Fibroblast of skin of left quadriceps (primary cell): Measurements from ENCODE around the gene MRPL27.
"Not testable (repeated sequence)": the region's sequence is repeated elsewhere in the genome, so short reads cannot be mapped to it uniquely, and the experiment has no call there.

Source experiments
- DNase-seq, 2 experiments: peaks; one replicate each; pipeline ENCODE4 v3.0.0-alpha.2; 2013; ENCODE audit warnings: low read depth in 2 of 2

MRPL27 gene

DNA sequence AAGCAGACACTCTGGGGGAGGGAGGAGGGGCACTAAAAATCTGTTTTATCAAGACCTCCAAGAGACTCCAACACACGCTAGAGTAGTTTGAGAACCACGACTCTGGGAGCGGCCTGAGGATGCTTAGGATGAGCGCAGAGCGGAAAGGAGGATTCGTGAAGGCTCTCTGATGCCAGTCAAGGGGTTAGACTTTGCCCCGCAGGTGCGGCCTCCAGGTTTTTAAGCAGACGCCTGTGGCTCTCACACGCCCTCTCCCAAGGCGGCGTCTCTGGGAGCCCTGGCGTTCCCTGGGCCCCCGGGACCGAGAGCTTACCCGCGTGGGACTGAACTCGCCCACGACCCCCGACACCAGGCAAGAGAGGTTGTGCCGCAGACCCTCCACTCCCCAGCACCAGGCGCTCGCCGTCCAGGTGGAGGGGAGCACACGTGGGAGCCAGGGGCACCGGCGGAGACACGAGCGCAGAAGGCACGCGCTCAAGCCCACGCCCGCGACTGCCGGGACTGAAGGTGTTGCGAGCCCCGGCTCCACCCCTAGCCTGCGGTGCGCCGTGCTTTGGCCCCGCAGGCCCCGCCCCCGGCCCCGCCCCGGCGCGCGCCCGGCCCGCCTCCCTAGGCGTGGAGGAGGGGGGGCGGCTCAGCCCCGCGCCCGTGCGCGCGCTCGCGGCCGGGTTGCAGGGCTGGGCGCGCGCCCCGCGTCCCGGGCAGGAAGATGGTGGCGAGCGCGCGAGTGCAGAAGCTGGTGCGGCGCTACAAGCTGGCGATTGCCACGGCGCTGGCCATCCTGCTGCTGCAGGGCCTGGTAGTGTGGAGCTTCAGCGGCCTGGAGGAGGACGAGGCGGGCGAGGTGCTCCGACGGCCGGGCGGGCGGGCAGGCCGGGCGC, 27.3 kb downstream of the MRPL27 start, which contains the start of gene XYLT2:
XYLT2 (plus strand) TSS at position 695 of the 881 bp plus-strand sequence; CDS start at position 710, 15 bp downstream.
- peak; percentile 70 for DNase-seq

DNA sequence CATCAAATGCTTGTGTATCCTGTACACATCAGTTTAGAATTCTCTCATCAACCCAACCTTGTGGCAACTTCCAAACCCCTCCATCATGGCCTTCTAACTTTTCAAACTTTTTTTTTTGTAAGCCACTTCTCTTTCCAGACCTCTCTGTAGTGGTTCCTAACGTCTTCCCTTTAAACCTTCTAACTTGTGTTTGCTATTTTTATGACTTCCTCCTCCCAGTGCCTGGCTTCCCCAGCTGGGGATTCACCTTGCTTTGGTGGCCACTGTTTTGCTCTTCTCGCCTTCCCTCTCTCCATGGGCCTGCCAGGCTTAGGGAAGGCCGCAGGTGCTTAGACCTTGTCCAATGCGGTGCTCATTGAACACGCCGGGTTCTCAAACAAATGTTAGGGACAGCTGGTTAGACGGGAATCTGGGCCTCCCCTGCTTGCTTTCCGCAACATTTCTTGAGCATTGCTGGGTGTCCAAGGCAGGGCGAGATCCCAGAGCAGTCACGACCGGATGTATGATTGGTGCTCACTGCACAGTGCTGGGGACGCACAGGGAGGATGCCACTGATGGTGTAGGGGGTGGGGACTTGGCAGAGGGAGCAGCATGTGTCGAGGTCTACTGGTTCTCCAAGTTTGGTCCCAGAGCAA, 28.1 kb downstream of the MRPL27 start:
- DNase-seq, result no peak

GRCh38 chr17:50339381-50339780, 33.6 kb downstream of the MRPL27 start:
- no peak for DNase-seq

DNA sequence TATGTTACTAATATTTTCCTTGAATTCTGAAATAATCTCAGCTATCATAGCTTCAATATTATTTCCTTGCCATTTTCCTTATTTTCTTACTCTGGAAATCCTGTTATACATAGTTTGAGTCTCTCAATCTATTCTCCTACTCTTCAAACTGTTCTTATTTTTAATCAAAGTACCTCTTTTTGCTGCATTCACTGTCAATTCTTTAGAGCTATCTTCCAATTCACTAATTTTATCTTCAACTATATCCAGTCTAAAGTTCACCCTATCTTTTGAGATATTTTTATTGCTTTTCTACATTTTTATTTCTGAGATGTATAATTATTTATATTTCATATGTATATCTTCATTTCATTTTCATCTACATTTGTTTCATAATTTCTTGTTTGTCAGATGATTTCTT, 34.3 kb downstream of the MRPL27 start:
- DNase-seq, result no peak

- no peak for DNase-seq
Observed at GRCh38 chr17:50337956-50338355, 35.0 kb downstream of the MRPL27 start.

DNA sequence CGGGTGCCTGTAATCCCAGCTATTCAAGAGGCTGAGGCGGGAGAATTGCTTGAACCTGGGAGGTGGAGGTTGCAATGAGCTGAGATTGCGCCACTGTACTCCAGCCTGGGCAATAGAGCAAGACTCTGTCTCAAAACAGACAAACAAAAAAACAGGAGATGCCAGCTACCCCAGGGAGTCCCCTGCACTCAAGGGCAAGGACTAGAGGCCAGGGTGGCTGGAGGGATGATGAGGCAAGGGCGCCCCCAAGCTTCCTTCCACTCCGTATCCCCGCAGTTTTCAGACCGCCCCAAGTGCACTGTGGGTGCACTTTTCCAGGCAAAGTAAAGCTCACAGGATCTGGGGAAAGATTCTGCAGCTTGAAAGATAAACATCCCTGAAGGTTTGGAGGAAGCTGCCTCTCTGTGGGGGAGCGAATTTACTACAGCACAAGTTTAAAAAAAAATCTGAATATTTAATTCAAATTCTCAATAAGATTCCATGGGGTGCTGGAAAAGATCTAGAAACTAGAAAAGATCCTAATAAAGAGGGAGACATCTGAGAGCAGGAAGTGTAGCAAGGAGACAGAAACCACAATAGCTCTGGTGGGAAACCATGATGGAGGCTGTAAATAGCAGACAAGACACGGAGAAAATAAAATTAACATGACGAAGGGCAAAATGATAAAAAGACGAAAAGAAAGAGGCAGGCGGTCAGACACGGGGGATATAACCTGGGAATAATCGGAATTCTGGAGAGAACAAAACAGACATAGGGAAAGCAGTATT, 39.5 kb downstream of the MRPL27 start:
- not testable (repeated sequence) for DNase-seq

GRCh38 chr17:50332196-50332595, 40.8 kb downstream of the MRPL27 start:
- no peak for DNase-seq

GRCh38 chr17:50331085-50331791, 41.7 kb downstream of the MRPL27 start:
- DNase-seq, result peak; percentile 32 to 38

- no peak for DNase-seq
Observed at GRCh38 chr17:50330151-50330775, 42.7 kb downstream of the MRPL27 start.

GRCh38 chr17:50329716-50330115, 43.3 kb downstream of the MRPL27 start:
- no peak for DNase-seq

DNA sequence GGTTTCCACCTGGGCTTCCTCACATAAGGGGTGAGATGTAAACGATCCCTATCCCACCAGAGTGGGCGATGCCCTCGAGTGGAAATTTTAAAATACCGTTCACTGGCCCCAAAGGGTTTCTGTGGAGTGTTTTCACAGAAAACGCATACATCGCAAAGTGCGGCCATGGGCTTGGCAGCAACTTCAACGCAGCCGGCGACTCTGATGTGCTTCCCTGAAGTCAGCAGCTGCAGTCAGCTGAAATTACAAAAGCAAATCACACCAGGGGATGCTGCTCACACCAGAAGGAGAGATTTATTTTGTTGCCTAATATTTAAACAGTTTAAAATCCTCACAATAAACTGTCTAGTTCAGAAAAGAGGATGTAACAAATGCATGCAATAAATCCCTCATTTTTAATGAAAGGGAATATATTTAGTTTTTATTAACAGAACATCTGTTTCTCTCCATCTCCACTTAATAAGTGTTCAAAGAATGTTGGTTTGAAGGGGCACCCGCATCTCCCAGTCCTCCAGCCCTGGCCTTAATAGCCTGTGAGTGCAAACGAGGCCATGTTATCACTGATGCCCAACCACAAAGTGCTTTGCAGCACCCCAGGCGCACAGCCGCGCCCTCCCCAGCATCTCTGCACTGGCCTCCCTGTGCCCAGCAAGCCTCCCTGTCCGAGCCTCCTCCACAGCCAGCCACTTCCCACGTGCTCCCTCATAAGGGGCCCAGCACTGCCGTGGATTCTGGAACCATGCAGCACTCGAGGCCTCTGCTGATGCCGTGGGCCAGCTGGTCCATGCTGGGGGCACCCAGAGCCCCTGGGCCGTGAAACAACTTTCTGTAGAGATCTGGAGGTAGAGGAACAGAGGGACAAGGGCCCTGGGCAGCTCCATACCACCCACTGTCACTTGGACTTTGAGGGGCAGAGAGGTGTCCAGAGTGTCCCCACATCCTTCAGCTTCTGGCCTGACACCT, 44.3 kb downstream of the MRPL27 start:
- no peak for DNase-seq

- no peak for DNase-seq
Observed at GRCh38 chr17:50326831-50327364, 46.1 kb downstream of the MRPL27 start.

GRCh38 chr17:50325906-50326305, 47.1 kb downstream of the MRPL27 start:
- DNase-seq, result no peak

DNA sequence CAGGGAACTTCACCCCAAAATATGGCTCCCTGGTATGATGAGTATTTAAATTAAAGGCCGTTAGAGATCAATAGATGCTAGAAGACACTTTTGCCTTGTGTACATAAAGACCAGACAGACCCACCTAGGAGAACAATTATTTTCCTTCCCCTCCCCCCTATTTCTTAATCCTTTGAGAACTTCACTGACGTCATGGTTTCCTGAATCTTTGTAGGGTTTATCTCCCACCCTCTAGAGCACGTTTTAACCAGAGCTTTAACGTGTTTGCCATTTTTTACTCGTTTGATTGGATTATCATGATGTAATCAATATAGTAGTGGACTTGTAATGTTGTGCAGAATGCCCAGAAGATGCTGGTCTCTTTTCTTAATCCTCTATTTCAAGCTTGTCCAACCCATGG, 49.9 kb downstream of the MRPL27 start:
- no peak for DNase-seq

GRCh38 chr17:50322271-50322670, 50.7 kb downstream of the MRPL27 start:
- DNase-seq, result no peak

GRCh38 chr17:50319306-50320004, 53.5 kb downstream of the MRPL27 start:
- no peak for DNase-seq

- DNase-seq, result no peak
Observed at GRCh38 chr17:50318501-50319285, 54.3 kb downstream of the MRPL27 start.
